RCC 7860 (cell line): ENCODE results near the gene STPG4.

ENCODE experiments used
- DNase-seq: peaks from one replicate; pipeline ENCODE4 v3.0.0-alpha.2; 2015; ENCODE audit warnings: low spot score
- FAIRE-seq: peaks from 2 replicates; lab custom pipeline; 2012; peaks lifted over from hg19 to GRCh38; lab: Jason Lieb, UNC

STPG4 gene

DNA sequence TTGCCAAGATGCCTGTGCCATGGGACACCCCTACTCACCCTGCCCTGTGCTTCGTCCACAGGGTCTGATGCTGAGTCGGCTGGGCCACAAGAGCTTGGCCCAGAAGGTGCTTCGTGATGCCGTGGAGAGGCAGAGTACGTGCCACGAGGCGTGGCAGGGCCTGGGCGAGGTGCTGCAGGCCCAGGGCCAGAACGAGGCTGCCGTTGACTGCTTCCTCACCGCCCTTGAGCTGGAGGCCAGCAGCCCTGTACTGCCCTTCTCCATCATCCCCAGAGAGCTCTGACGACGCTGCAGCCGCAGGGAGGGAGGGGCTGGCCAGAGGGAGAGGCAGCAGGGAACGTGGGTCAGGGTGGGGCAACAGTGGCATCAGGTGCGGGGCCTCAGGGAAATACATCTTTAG is 81.5 kb downstream of the STPG4 start:
- no peak for FAIRE-seq
- no peak for DNase-seq

DNA sequence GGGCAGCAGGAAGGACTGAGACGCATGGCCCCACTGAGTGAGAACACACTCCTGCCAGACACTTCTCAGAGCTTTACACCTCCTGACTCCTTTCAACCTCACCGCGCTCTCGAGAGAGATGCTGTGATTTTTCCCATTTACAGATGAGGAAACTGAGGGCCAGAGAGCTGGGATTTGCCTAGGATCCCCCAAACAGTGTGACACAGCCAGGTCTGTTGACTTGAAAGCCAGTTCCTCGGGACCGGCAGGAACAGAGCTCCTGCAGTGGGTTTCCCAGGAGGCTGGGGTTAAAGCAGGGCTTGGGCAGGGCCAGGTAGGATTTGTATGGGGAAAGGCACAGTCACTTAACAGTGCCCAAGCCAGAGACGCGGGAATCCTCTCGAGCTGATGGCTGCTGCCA is 81.9 kb downstream of the STPG4 start:
- no peak for DNase-seq
- no peak for FAIRE-seq

DNA sequence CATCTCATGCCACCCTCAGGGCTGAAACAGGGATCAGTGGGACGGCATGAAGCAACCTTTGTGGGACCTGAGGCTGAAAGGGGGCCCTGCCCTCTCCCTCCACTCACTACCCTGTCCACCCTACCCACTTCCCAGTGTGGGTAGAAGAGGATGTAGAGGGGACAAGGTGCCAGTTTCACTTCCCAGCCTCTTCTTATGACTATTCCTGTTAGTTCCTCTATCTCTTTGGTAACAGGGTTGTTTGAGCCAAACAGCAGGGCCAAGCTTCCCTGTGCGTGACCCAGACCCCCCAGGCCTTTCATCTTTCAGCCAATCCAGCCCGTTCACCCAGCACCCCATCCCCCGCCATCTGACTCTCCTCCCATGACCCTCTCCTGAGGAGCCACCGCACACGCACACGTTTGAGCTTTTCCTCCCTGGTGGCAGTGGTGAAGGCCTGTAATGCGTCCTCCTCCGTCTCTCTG is 82.3 kb downstream of the STPG4 start:
- DNase-seq (no peak), FAIRE-seq (no peak)

DNA sequence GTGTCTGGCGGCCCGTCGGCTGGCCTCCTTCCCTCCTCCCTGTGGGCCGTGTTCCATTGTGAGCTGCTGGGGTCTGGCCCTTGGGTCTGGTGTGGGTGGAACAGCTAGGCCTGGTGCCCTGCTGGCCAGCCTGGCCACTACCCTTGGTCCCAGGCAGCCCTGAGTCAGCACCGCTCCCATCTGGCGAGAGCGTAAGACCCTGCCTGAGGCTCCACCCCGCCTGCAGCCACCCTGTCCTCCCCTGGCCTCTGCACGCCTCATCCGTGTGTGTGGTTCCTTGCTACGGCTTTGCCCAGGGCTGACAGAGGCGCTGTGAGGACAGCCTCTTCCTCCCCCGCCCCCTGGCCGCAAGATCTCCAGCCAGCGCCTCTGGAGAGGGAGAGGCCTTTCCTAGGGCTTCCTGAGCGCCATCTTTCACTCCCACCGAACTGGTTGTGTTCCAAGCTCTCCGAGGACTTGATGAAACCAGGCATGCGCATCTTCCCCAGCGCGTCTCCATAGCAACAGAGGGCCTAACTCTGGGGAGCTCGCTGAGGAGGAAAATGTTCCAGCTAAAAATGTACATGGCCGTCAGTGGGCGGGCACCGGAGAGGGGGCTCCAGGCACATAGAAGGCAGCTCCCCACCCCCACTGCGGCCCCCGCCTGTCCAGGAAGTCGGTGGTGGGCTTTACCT is 83.0 kb downstream of the STPG4 start:
- no peak for DNase-seq
- no peak for FAIRE-seq

DNA sequence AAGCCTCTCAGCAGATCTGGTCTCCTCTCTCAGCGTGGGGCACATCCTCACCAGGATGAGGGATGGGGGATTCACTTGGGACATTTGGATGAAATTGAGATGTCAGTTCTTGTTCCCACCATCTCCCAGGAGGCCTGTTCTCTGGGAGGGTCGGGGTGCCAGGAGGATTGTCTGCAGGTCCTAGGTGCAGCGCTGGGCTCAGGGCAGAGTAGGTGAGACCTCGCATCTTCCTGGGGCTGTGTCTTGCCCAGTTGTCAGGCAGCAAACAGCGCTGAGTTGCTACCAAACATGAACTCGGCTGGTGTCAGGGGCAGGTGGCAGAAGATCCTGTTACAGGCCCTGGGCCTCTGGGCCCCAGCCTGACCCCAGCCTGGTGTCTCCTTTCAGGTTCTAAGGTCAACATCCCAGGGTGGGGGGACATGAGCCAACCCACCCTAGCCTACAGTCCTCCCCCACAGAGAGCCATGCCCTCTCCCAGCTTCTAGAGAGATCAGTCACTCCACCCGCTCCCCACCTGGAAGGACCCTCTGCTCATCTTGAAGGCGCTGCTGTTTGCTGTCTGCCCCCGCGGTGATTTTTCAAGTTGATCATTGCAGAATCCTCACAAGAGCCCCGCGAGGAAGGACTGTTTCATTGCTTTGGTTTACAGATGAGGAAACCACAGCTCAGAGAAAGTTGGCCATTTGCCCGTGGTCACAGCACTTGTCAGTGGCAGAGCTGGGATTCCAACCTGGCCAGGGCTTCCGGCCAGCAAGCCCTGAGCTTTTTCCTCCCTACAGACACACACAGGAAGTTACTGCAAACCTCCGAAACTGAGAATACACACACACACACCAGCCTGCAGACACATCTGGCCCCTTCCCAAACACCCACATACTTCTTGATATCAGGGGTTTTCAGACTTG is 83.9 kb downstream of the STPG4 start:
- FAIRE-seq: peak; percentile 93
- peak; percentile 95 for DNase-seq

DNA sequence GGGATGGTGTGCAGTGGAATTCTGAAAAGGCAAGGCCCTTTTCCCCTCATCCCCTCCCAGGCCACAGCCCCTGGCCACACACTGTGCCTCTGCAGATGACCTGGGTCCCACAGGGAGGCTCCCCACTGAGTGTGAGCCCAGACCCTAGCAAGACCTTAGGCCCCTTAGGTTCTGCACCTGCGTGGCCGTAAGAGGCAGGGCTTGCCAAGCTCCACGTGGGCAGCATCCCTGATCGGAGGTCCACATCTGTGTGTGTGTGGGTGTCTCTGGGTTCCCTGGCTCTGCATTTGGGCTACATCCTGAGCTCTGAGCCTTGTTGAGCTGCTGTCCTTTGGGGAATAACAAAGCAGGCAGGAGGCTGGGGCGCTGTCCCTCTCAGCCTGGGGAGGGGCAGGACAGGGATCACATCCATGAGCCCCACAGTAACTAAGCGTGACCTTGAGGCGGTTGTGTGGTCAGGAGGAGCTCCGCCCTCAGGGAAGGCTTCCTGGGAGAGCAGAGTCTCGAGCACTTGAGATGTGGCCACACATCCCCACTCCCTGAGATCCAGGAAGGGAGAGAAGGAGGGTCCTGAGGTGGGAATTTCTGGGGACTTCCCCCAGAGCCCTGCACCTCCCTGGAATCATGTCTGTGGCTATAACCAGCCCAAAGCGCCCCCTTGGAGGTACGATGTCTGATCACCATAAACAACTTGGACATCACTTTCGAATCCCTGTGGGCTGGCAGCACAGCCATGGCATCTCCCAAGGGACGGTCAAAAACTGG is 84.8 kb downstream of the STPG4 start:
- DNase-seq: peak; percentile 50
- no peak for FAIRE-seq

DNA sequence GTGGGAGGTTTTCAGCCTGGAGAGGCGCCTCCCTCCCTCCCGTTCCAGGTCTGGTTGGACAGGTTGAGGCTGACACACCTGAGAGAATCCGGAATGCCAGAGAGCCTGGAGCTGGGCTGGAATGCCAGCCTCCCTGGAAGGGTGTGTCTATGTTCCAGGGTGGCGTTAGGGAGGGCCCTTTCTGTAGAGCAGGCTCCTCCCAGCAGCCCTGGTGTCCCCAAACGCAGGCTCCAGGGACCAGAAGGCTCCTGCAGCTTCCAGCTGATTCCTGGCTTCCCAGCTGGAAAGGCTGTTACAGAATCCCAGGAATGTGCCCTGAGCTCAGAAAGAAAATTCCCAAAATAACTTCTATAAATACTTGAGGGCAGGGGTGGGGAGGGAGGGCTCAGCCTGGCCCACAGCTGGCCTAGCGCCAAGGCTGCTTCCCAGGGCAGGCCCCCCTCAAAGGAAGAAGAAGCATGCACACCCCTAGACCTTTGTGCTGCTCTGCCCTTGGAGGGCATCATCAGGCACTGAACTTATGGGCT is 85.4 kb downstream of the STPG4 start:
- DNase-seq (peak; percentile 91), FAIRE-seq (peak; percentile 70)

DNA sequence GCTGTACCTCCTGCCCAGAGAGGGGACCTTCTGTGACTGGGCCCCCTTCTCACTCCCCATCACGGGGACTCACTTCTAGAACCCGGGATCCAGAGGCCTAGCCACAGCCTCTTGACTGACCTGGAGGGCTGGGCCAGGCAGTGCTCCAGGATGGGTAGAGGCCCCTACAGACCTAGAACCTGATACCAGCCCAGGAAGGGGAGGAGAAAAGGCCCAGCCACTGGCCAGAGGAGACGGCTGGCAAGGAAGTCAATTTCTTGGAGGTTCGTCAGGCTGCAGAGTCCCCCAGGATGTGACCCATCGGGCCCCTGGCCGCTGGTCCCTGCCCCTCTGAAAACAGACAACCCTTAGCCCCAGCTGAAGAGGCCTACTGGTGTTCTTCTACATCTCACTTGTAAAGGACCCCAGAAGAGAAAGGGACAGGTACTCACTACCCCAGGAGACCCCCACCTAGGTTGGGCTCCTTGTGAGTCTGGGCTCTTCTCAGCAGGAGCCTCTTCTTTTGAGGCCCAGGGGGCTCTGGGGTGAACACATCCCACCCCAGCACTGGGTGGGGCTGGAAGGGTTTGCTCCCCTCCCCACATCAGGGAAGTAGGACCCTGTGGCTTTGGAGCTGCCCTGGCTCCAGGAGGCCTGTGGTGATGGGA is 86.0 kb downstream of the STPG4 start:
- FAIRE-seq (no peak), DNase-seq (no peak)

DNA sequence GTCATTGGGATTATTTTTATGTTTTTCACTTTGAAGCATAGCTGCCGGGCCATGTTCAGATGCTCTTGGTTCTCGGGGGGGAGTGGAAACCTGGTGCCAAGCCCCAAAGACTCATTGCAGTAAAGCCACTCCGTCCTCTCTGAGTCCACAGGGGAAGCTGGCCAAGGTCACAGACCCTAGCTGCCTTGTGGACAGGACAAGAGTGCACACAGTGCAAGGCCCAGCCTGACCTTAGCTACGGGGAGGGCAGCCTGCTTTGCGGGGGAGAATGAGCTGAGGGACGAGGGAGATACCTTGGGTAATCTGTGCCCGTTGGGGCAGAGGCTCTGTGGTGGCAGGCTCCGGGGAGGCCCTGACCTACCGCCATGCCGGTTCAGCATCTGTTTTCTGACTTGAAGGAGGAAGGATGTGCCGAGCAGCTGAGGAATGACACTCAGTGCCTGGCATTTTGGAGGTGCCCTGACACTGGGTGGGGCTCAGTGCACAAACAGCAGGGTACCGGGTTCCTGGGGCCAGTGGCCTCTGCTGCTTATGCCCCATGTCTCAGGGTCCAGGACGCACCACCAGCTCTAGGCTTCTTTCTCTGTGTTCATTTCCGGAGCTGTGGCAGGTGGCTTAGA is 87.2 kb downstream of the STPG4 start:
- FAIRE-seq (no peak), DNase-seq (no peak)

DNA sequence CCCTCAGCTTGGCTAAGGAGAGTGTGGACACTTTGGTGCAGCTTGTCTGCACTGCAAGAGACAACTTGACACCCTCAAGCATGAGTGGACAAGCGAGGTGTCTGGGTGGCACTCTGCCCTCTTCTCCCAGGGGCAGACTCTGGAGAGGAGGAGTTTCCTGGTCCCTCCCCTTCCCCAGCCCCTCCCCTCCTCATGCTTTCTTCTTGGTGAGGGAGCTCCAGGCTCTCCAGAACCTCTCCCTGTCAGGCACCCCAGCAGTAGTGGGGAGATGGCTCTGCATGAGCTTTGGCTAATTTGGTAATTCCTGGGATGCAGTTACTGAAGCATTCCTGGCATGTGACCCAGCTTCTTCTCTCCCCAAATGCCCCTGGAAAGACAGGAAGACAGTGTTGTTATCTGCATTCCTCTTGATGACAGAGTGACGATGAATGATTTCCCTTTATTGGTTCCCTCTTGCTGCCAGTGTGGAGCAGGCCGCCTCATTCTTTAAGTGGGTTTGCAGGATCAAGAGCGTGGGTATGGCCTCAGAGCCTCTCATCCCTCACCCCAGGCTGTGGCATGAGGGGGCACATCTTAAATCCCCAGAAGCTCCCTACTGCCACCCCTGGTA is 89.2 kb downstream of the STPG4 start:
- DNase-seq (peak; percentile 88), FAIRE-seq (peak; percentile 45)

DNA sequence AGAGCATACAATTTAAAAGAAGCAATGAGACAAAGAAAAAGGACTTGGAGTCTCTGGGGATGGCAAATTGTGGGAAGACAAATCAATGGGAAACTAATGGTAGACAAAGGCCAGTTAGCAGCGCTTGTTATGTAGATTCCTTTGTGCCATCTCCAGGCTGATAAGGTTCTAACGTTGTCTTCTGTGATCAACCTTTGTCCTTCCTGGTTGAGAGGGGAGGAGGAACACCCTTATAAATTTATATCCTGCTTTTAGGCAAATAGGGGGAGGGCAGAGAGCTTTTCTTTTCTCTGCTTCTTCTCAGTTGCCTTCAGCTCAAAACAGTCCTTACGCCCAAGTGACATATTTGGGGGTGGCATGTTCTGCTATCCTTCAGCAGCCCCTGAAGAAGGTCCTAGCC is 89.8 kb downstream of the STPG4 start:
- FAIRE-seq (no peak), DNase-seq (no peak)

DNA sequence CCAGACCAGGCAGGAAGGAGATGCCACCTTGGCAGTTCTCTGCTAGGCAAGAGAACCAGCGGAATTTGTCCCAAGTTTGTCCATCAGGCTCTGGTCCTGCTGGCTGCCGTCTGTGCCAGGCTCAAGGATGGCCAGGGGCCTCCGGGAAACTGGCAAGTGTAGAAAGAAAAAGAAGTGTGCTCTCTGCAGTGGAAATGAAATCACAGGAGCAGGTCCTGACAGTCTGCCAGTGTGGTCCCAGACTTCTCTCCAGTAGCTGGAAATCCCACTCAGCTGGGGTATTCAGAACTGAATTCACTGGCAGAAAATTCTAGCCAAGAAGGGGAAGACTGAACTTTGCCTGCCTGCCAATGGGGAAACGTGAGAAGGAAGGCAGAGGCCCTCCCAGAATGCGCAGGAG is 91.0 kb downstream of the STPG4 start:
- FAIRE-seq (no peak), DNase-seq (no peak)

DNA sequence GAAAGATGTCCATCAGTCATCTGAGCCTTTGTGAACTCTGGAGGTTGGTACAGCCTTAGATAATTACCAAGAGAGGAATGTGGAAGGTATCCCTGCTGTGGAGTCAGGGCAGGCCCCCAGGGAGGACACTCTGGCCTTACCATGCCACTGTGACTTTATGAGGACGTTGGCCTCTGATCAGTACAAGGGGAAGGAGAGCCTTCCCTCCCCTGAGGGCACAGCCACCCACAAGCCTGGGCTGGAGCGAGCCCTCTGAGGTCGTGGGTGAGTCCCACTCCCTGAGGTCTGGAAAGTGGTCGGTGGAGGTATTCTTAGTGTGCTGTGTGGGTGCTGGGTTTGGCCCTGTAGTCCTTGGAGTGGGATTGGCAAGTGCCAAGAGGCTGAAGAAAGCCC is 91.6 kb downstream of the STPG4 start:
- FAIRE-seq: no peak
- no peak for DNase-seq

DNA sequence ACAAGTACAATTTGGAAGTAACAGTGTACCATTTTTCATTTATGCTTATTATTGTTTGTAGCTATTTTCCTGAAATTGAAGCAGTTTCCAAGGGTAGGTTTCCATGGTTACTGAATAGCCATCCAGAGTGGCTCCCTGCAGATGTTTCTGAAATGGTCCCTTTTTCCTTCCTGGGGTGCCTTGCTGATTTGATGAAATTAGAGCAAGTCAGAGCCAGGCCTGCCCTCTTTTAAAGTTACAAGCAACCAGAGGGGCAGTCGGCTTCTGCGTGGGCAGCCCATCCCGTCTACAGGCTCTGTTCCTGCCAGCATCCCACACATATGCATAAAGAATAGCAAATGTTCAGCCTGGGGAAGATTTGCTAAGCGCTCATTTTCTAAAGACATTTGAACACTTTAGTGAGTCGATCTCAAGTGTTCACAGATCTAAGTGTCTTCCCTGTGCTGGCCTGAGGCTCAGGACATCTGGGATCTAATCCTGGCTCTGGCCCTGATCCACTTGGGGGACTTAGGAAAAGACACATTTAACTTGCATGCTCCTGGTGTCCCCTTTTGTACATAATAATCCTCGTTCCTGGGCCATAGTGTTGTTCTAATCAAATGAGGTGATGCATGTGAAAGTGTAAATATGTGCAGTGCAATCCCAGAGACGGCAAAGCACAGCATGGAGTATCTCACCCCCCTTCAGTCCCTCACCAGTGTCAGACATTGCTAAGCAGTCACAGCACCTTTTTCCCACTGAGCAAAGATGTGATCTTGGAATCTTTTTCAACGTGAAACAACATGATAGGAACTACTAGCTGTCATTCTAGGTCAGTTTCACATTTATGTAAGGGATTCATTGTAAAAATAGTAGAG is 92.2 kb downstream of the STPG4 start:
- FAIRE-seq: no peak

DNA sequence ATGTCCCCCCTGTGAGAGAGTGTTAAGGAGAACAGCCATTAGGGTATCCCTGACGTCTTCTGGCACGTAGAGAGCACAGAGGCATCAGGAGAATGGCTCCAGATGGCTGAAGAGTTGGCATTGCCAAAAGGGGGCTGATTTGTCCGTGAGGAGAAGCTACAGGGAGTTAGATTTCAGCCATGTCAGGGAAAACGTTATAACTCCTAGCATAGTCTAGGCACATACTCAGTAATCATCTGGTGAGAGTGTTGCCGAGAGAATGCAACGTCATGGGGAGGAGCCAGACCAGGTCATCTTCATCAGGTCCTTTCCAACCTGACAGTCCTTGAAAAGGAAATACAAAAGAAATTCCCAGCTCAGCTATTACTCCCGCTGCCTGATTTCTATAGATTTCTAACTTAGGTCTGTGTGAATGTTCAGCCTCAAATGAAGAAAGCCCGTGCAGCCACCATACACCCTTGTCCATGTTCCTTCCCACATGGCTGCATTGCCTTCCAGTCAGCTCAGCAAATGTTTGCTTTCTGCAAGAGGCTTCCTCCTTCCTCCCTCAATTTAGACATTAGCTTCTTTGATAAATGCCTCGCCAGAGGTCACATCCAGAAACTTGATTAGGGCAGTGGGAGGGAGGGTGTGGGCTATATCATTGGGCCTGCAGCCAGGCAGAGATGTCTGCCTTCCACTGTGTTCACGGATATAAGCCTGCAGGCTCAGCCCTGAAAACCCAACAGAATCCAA is 93.0 kb downstream of the STPG4 start:
- DNase-seq: no peak
- FAIRE-seq: no peak

More for the DNA sequence above, 92.2 kb downstream of the STPG4 start:
- no peak for DNase-seq

DNA sequence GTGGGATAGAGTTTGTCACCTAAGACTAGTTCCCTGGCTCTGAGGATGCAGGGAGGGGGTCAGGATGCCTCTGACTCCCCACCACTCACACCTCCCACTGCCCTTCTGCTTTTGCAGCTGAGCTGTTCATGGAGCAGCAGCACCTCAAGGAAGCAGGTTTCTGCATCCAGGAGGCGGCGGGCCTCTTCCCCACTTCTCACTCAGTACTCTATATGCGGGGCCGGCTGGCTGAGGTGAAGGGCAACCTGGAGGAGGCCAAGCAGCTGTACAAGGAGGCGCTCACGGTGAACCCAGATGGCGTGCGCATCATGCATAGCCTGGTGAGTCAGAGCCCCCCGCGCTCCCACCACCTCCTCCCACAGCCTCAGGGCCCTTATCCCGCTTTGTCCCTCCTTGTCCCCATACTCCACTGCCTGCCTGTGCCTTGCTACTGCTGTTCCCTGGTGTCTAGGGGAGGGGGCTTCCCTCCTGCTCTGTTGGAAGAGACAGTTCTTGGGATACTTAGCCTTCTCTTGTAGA is 94.4 kb downstream of the STPG4 start:
- DNase-seq: no peak
- FAIRE-seq: no peak

DNA sequence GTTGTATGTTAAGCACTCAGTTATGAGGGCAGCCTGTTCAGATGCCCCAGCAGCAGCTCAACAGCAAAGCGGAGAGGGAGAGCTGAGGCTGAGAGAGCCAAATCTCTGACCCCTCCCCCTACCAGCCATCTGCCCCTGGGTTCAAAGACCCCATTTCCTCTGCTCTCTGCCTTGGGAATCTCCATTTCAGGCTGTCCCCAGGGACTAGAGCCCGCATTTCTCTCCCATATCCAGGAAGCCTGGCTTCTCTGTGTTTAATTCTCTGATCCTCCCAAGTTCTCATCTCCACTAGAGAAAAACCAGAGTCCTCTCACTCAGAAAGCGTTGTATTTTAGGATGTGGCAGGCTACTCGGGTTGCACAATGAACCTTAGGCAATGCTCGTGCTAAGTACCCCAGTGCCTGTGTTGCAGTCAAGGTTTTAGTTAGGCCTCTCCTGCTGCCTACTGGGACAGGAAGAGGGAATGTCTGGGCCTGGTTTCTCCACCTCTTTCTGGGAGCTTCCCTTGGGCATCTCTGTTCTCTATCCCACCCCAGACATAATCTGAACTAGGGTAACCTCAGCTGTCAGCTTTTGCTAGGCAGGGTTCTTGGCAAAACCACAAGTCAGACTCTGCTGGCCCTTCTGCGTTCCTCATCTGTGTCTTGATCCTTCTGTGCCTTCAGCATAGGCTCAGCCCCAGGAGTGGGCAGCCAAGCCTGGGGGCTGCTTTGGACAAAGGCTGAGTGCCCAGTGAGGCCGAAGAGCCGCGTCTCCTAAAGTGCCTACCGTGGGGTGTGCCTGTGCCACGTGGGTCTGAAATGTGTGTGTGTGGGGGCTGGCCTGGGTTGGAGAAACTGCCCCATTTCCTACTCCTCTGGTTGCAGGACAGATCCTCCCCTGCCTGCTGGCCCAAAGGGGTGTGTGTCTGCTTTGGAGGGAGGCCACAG is 96.8 kb downstream of the STPG4 start:
- FAIRE-seq (no peak), DNase-seq (no peak)
